GM21526 (cell line): ENCODE data around the gene B3GNT2.
"Not testable (repeated sequence)": the region's sequence is repeated elsewhere in the genome, so short reads cannot be mapped to it uniquely, and the experiment has no call there.

Experiments
- ATAC-seq: cut with Tn5 transposase; IDR thresholded peaks from one replicate; pipeline ENCODE4 v1.9.1; 2021; ENCODE audit warnings: moderate library complexity; ENCODE audit not compliant: unreplicated experiment, low FRiP score

Gene B3GNT2

DNA sequence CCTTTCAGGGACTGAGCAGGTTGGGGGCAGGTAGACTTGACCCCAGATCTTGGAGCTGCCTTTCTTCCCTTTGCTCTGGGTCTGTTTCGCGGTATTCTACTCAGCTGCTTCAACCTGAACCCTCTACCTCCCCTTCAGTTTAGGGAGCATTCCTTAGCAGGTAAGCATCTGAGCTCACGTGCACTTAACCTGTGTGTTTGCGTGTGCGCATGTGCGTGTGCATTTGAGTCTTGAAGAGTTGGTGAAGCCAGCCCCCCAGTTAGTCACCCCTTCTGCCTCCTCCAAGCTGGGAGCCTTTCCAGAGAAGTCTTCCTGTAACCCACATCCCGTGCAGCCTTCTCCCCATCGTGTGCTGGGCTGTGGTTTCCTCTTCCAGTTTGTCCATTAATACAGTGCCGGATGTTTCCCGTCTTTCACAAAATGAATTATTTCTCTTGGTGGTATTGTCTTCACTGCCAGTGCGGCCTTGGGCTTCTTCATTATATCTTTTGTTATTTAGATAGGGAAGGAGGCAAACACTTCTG lies 33.2 kb downstream of the B3GNT2 start:
- no peak for ATAC-seq

DNA sequence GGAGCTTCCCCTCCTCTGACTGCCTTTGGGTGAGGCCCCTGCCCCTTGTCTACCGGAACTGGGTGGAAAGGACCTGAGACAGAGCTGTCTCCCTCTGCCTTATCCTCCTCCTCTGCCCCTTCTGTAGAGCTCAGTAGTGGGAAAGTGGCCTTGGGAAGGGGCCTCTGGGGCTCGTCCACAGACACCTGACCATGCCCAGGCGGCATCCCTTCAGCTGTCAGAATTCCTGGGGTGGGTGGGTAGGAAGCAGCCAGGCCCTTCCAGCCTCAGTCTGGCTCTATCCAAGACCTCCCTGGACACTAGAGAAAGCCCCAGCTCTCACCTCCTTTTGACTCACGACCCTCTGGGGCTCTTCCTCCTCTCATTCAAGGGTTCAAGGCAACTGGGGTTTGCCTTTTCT lies 35.6 kb downstream of the B3GNT2 start:
- no peak for ATAC-seq

- ATAC-seq, result no peak
Observed at GRCh38 chr2:62234755-62235655, 39.1 kb downstream of the B3GNT2 start.

DNA sequence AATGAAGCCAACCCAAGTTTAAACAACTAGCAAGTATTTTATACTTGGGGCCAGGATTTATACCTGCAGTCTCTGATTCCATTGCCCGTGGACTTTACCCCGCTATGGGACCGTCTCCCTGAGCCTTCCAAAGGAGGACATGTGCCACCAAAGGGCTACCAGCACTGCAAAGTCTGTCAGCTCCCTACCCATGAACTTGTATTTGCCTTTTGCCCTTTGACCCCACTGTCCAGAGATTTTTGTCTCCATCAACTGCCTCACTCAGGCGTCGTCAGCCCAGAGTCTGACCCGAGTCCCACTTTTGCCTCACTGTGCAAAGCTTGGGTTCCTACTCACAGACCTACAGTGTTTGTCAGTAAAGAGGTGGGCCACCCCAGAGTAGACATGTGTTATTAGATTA lies 40.6 kb downstream of the B3GNT2 start:
- ATAC-seq, result no peak

DNA sequence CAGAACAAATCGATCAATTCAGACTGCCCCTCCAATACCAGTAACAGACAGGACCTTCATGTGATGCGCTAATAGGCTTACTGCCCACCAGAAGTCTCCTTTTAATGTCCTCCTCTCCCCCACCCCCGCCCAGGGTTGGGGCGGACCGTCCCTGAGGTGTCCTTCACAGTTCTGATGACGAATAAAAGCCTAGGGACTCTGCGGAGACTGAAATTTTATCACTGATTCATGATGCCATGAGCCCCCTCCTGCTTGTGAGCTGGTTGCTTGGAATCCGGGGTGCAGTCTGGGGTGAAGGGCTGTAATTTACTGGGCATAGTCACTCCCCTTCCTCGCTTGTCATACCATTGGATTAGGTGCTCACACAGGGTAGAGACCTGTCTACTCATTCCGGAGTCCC lies 42.3 kb downstream of the B3GNT2 start:
- no peak for ATAC-seq

DNA sequence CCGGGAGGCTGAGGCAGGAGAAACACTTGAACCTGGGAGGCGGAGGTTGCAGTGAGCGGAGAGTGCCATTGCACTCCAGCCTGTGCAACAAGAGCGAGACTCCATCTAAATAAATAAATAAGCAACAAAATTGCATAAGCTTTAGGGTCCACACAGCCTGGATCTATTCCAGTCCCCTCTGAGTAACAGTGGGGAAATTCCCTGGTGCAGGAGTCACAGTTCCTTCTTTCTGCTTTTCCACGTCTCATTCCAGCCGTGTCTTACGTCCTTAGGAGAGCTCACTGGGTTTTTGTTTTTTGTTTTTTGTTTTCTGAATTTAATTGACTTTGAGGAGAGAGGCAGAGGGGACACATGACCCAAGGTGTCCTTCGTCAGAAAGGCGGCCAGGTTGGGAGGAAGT lies 44.6 kb downstream of the B3GNT2 start:
- no peak for ATAC-seq

DNA sequence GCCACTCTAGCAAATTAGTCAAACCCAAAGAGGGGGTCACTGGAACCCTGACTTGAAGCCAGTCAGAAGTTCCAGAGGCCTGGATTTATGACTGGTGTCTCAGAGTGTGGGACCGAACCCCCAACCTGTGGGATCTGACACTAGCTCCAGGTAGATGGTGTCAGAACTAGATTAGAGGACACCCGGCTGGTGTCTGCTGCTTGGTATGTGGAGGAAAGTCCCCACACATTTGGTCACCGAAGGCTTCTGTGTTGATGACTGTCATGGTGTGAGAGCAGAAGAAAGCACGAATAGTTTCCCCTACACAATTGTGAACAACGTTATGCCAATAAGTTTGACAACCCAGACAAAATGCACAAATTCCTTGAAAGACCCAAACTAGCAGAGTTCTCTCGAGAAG lies 48.1 kb downstream of the B3GNT2 start:
- no peak for ATAC-seq

DNA sequence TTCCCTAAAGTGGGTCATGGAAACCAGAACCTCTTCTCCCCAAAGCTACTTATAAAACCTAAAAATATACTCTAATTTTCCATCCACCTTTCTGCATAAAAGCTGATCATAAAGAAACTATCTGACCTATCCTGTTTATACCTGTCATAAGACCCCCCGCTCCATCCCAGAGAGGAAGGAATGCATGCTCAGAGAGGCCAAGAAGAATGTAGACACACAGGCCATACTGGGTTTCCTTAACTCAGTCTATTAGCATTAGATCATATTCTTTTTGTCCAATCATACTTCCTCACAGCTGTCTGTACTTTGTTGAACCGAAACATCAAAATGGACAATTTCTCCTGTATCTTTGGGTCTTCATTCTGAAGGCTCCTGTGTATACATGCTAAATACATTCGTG lies 52.3 kb downstream of the B3GNT2 start:
- no peak for ATAC-seq

DNA sequence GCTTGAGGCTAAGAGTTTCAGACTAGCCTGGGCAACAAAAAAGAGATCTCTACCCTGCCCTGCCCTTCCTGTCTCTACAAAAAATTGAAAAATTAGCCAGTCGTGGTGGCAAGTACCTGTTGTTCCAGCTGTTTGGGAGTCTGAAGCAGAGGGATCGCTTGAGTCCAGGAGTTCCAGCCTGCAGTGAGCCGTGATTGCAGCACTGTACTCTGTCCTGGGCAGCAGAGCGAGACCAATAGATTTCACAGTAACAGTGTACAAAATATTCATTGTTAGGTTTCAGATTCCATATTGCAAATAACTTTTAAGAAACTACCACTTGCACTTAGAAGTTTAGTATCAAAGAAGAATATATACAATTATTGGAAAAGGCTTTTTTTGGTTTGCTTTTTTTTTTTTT lies 54.3 kb downstream of the B3GNT2 start:
- ATAC-seq, result no peak

DNA sequence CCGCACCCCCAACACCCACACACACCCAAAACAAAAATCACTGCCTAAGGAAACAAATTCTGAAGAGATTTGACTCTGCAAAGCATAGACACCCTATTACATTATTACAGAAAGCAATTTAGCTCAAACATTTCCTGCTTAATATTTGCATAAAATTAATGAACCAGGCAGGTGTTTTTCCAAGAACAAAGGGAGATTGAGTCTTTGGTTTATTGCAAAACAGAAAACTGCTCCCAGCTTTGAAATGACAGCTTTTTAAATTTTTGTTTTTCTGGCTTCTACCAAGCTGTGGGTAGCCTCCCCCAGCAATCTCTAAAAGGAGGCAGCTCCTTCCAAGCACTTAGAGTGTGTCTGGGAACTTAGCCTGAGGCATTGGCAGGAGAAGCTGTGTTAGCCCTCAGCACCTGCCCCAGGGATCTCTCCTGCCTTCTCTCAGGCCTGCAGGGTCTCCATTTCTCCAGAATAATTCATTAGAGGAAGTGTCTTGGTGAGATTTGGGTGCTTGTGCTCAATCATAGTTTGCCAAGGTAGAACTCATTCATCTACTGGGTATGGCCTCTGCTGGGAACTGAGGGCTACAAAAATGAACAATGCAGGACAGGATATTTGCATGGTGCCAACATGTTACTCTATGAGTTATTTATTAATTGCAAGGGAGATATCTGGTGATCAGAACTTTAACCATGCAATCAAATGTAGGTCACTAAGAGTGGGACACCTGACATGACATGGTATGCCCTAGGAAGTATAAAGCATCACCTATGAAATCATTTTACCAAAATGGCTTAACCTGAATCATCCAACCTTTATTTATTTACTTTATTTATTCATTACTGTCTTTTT lies 58.7 kb downstream of the B3GNT2 start:
- no peak for ATAC-seq

GRCh38 chr2:62257466-62257865 lies 61.6 kb downstream of the B3GNT2 start:
- ATAC-seq, result no peak

GRCh38 chr2:62263076-62263715 lies 67.3 kb downstream of the B3GNT2 start:
- ATAC-seq, result no peak

DNA sequence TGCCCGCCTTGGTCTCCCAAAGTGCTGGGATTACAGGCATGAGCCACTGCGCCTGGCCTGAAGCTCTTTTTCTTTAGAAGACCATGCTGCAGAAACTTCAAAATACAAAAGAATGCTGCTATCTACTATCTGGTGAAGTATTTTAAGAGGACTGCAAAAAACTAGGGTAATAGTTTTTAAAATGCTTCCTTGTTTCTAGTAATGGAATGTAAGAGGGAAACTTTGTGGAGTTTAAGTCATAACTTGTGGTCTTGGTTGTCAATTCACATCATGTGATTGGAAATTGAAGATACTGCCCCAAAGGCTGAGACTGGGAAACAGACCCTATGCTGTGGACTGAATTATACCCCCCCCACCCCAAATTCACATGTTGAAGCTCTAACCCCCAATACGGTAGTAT lies 68.3 kb downstream of the B3GNT2 start:
- ATAC-seq, result no peak

- ATAC-seq, result no peak
Observed at GRCh38 chr2:62265106-62265505, 69.2 kb downstream of the B3GNT2 start.

GRCh38 chr2:62266433-62267038 lies 70.6 kb downstream of the B3GNT2 start:
- ATAC-seq, result no peak

DNA sequence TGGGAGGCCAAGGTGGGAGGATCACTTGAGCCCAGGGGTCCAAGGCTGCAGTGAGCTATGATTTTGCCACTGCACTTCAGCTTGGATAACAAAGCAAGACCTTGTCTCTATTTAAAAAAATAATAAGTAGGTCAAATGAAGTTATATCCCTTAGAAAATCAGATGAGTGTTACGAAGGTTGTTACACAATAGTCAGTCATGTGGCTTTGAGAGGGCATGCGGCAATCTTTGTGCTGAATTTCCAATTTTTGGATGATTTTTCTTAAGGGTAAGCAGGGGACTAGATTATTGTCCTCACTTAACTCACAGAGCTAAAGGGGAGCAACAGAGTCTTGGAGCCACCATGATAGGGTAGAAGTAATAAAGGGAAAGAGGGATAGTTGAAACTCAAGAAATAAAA lies 71.8 kb downstream of the B3GNT2 start:
- no peak for ATAC-seq

DNA sequence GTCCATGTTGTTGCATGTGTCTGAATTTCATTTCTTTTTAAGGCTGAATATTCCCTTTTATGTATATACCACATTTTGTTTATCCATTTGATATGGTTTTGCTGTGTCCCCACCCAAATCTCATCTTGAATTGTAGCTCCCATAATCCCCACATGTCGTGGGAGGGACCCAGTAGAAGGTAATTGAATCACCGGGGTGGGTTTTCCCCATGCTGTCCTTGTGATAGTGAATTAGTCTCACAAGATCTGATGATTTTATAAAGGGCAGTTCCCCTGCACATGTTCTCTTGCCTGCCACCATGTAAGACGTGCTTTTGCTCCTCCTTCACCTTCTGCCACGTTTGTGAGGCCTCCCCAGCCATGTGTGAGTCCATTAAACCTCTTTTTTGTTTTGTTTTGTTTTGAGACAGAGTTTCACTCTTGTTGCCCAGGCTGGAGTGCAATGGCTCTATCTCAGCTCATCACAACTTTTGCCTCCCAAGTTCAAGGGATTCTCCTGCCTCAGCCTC lies 72.8 kb downstream of the B3GNT2 start:
- ATAC-seq, result not testable (repeated sequence)

- ATAC-seq, result no peak
Observed at GRCh38 chr2:62270728-62271127, 74.8 kb downstream of the B3GNT2 start.
